Measurements from ENCODE around the gene NDUFV1. TPM values are rescaled to one million over a fixed set of nuclear protein-coding genes. Genes with fewer than 3 reads are reported as not detected.

NDUFV1 gene
- total and polyA plus RNA-seq, 9 of the 15 experiments (the other 6 are each of a cell fraction or from before 2014, with no cell fraction given): 10.8 to 423 (median 209) TPM

GRCh38 chr11:67572747-67573419 is 33.9 kb upstream of the NDUFV1 start (continued):
- no peak for TF ChIP-seq NFE2 (IDR thresholded peaks at IDR 0.05; ENCODE audit: low read depth)
- TF ChIP-seq CEBPG (CRISPR knock-in tag; IDR thresholded peaks at IDR 0.05): no peak; the same call in 1 of the 2 replicates
- TF ChIP-seq CEBPG (tag; conservative IDR thresholded peaks at IDR 0.05 in 1 of 2, IDR thresholded peaks at IDR 0.05 in 1 of 2): no peak
- no peak for TF ChIP-seq ADNP (tag; IDR thresholded peaks at IDR 0.05)
- TF ChIP-seq SMC3 (conservative IDR thresholded peaks at IDR 0.05; ENCODE audit: insufficient read depth, low read depth, low read length): peak; percentile 70
- no peak for TF ChIP-seq POLR3G (IDR thresholded peaks at IDR 0.05; ENCODE audit: extremely low read depth, insufficient read length, insufficient replicate concordance)
- TF ChIP-seq MTF1 (CRISPR knock-in tag; IDR thresholded peaks at IDR 0.05; ENCODE audit: borderline replicate concordance): no peak
- peak; percentile 57; the same call in 1 of the 2 replicates for TF ChIP-seq ETV5 (CRISPR knock-in tag; IDR thresholded peaks at IDR 0.05; ENCODE audit: low read depth)
- no peak for TF ChIP-seq DDX20 (tag; IDR thresholded peaks at IDR 0.05; ENCODE audit: low read depth)
- TF ChIP-seq HES1 (IDR thresholded peaks at IDR 0.05; ENCODE audit: low read depth): no peak
- TF ChIP-seq TFAP4 (CRISPR knock-in tag; IDR thresholded peaks at IDR 0.05; ENCODE audit: borderline replicate concordance): peak; percentile 60
- no peak for TF ChIP-seq OTX1 (CRISPR knock-in tag; IDR thresholded peaks at IDR 0.05)
- TF ChIP-seq NFATC3 (IDR thresholded peaks at IDR 0.05): no peak
- no peak for TF ChIP-seq SPI1 (IDR thresholded peaks at IDR 0.05; ENCODE audit: borderline replicate concordance, low read depth, low read length)
- TF ChIP-seq HIVEP1 (CRISPR knock-in tag; IDR thresholded peaks at IDR 0.05): no peak
- TF ChIP-seq SMAD3 (CRISPR knock-in tag; conservative IDR thresholded peaks at IDR 0.05): no peak
- TF ChIP-seq DNMT1 (IDR thresholded peaks at IDR 0.05): no peak
- TF ChIP-seq MAZ (CRISPR knock-in tag; conservative IDR thresholded peaks at IDR 0.05 in 1 of 2, IDR thresholded peaks at IDR 0.05 in 1 of 2): peak in 1 of 2 experiments; percentile 30; a peak in 1 of 4 replicates
- TF ChIP-seq ZNF589 (CRISPR knock-in tag; IDR thresholded peaks at IDR 0.05; ENCODE audit: low read depth): no peak
- peak; percentile 43; the same call in 1 of the 2 replicates for TF ChIP-seq TEAD2 (tag; IDR thresholded peaks at IDR 0.05)
- TF ChIP-seq CAMTA2 (CRISPR knock-in tag; conservative IDR thresholded peaks at IDR 0.05): no peak
- TF ChIP-seq THRAP3 (IDR thresholded peaks at IDR 0.05; ENCODE audit: borderline replicate concordance): no peak
- no peak for TF ChIP-seq ETS2 (tag; IDR thresholded peaks at IDR 0.05; ENCODE audit: borderline replicate concordance, poor library complexity, severe bottlenecking)
- TF ChIP-seq NBN (IDR thresholded peaks at IDR 0.05; ENCODE audit: low read depth): no peak
- no peak for TF ChIP-seq GTF2B (IDR thresholded peaks at IDR 0.05; ENCODE audit: extremely low read depth, insufficient read length)
- no peak for TF ChIP-seq SMARCB1 (IDR thresholded peaks at IDR 0.05; ENCODE audit: insufficient read length, low read depth)
